Activated gamma-delta T cell treated with Interleukin-2 at 50 U/mL for 16 hours (primary cell): ENCODE measurements around the gene FAM53A.
A peak's percentile ranks its signal among the peaks of the same experiment; 100 is the strongest.
"Not testable (repeated sequence)": the region's sequence is repeated elsewhere in the genome, so short reads cannot be mapped to it uniquely, and the experiment has no call there.

ENCODE experiments used
- DNase-seq: peaks from one replicate; pipeline ENCODE4 v3.0.0-alpha.2; 2020

The FAM53A gene

GRCh38 chr4:1684506-1685234 is 557 bp upstream of the FAM53A start:
- DNase-seq = peak; percentile 94

GRCh38 chr4:1683261-1683735 is 815 bp downstream of the FAM53A start:
- DNase-seq = no peak

GRCh38 chr4:1682860-1683259 is 1.3 kb downstream of the FAM53A start:
- no peak for DNase-seq

- no peak for DNase-seq
These were observed 5.9 kb downstream of the FAM53A start for GRCh38 chr4:1678244-1678643.

GRCh38 chr4:1676605-1677525 is 7.2 kb downstream of the FAM53A start:
- DNase-seq = no peak

- DNase-seq = no peak
These were observed 8.3 kb downstream of the FAM53A start for GRCh38 chr4:1675802-1676137.

- no peak for DNase-seq
These were observed 8.8 kb downstream of the FAM53A start for GRCh38 chr4:1675136-1675801.

GRCh38 chr4:1674682-1675081 is 9.4 kb downstream of the FAM53A start:
- DNase-seq = no peak

GRCh38 chr4:1673671-1674070 is 10.4 kb downstream of the FAM53A start:
- DNase-seq = no peak

- DNase-seq = not testable (repeated sequence)
These were observed 13.1 kb downstream of the FAM53A start for GRCh38 chr4:1671011-1671410.

- DNase-seq = no peak
These were observed 13.8 kb downstream of the FAM53A start for GRCh38 chr4:1670279-1670678.

GRCh38 chr4:1669850-1670249 is 14.3 kb downstream of the FAM53A start:
- DNase-seq = no peak

- no peak for DNase-seq
These were observed 14.8 kb downstream of the FAM53A start for GRCh38 chr4:1669270-1669669.

- DNase-seq = no peak
These were observed 15.6 kb downstream of the FAM53A start for GRCh38 chr4:1668488-1668840.

- no peak for DNase-seq
These were observed 16.8 kb downstream of the FAM53A start for GRCh38 chr4:1667273-1667672.

GRCh38 chr4:1666391-1666790 is 17.7 kb downstream of the FAM53A start:
- DNase-seq = no peak

GRCh38 chr4:1664141-1664540 is 20.0 kb downstream of the FAM53A start:
- no peak for DNase-seq

GRCh38 chr4:1663549-1663948 is 20.6 kb downstream of the FAM53A start:
- DNase-seq = no peak

GRCh38 chr4:1661695-1662094 is 22.4 kb downstream of the FAM53A start:
- no peak for DNase-seq

- DNase-seq = no peak
These were observed 23.0 kb downstream of the FAM53A start for GRCh38 chr4:1660948-1661677.

- DNase-seq = no peak
These were observed 24.7 kb downstream of the FAM53A start for GRCh38 chr4:1659104-1660043.

GRCh38 chr4:1658581-1658980 is 25.5 kb downstream of the FAM53A start:
- no peak for DNase-seq
